Stimulated activated CD8-positive, alpha-beta memory T cell treated with anti-CD3 and anti-CD28 coated beads, Interleukin-12 subunit alpha, Interleukin-12 subunit beta, amount 100 ng/mL, for 1 hour (primary cell): ENCODE measurements around the gene GORASP2.

Source experiments
- DNase-seq: peaks from one replicate; pipeline ENCODE4 v3.0.0-alpha.2; 2020; ENCODE audit warnings: low read depth

GORASP2 gene

DNA sequence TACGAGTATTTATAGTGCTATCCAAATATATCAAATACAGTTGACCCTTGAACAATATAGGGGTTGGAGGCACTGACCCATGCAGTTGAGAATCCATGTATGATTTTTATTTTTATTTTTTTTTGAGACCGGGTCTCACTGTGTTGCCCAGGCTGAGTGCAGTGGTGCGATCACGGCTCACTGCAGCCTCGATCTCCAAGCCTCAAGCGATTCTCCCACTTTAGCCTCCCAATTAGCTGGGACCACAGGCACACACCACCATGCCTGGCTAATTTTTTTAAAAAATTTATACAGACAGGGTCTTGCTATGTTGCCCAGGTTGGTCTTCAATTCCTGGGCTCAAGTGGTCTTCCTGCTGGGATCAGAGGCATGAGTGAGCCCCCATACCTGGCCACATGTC, 70.6 kb downstream of the GORASP2 start:
- DNase-seq: no peak

DNA sequence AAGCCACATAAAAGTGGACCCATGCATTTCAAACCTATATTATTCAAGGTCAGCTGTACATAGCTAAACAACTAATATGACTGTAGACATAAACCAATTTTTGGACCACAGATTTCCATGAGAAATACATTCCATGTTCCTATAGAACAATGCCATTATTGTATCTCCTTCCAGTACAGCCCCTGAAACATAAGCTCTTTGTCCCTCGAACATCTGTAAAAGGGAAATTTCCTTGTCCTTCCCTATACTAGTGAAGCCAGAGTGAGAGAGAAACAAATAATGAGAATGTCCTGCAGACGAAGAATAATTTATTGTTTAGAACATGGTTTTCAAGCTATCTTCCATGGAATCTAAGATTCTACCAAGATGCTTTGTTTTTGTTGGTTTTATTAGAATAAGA, 75.3 kb downstream of the GORASP2 start:
- no peak for DNase-seq

DNA sequence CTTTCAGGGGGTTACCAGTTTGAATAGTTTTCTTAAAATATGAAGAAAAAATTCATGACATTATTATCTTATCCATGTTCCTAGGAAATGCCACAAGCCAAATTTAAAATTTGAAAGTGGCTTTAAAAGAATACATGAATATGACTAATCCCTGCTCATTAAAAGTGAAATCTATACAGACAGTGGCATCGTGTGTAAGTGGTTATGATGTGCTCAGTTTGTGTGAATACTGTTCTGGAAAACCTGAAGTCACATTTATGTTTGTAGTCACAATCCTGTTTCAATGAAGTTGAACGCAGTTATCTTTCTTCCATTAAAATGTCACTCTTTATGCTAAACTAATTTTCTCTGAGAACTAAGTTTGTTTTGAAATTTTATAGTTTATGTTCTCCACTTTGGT, 75.8 kb downstream of the GORASP2 start:
- DNase-seq: no peak

DNA sequence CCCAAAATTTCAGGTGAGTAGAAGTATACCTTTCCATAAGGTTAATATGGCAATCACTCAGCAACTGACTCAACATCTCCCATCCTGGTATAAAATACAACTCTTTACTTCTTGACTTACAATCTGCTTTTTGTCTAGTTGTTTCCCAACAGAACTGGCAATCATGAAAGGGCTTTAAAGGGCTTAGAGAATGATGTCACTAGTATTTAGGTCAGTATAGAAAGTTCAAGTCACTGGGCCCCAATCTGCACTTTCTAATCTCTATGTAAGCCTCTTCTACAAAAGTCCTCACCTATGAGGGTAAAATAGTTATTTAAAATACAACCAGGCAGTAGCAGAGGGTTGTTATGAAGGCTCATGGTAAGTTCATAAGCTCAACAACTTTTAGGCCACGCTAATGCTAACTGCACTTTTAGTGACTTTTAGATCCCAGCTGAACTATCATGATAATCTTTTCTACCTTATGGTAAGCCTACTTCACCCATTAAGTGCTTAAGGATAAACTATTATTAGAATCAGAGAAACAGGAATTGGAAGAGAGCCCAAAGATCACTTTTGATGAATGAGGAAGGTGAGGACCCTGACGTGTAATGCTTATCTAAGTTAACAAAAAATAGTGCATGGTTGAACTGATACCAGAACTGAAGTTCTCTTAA, 79.6 kb downstream of the GORASP2 start:
- no peak for DNase-seq

DNA sequence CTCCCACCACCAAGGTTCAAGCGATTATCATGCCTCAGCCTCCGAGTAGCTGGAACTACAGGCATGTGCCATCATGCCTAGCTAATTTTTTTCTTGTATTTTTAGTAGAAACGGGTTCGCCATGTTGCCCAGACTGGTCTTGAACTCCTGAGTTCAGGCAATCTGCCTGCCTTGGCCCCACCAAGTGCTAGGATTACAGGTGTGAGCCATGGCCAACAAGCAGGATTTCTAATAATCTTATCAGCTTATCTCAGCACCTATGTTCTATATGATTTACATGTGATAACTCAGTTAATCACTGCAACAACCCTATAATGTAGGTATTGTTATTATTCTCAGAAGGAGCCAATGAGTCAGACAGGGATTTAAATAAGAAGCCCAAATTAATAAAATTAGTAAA, 80.3 kb downstream of the GORASP2 start:
- no peak for DNase-seq

DNA sequence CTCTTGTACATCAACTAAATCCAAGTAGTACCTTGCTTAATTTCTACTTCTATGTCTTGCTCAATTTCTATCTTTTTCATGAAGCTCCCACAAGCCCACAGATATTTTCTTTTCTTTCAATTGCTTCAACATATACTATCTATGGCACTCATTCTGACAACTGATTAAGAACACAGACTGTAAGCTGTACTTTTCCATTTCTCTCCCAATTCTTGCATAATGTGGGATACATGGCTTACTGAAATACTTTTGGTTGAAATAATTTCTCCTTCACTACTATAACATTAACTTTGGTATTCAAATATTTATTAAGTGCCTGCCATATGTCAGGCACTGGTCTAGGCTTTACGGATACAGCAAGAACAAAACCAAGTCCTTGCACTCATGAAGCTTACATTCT, 84.8 kb downstream of the GORASP2 start:
- DNase-seq: no peak

DNA sequence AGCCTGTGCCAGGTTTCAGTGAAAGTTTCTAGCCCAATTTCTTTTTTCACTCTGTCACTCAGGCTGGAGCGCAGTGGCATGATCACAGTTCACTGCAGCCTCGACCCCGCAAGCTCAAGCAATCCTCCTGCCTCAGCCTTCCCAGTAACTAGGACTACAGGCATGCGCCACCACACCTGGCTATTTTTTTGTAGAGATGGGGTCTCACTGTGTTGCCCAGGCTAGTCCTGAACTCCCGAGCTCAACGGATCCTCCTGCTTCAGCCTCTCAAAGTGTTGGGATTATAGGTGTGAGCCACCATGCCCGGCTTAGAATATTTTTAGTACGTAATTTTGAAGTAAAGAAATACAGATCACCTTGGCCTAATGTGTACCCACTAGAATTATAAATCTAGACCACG, 87.1 kb downstream of the GORASP2 start:
- DNase-seq: no peak
